ENCODE data around the gene USP21. TPM values are rescaled to one million over a fixed set of nuclear protein-coding genes. Genes with fewer than 3 reads are reported as not detected.

The USP21 gene
- polyA plus RNA-seq, 1 of the 3 experiments (the other 2 are of a cell fraction): 26.8 TPM

DNA sequence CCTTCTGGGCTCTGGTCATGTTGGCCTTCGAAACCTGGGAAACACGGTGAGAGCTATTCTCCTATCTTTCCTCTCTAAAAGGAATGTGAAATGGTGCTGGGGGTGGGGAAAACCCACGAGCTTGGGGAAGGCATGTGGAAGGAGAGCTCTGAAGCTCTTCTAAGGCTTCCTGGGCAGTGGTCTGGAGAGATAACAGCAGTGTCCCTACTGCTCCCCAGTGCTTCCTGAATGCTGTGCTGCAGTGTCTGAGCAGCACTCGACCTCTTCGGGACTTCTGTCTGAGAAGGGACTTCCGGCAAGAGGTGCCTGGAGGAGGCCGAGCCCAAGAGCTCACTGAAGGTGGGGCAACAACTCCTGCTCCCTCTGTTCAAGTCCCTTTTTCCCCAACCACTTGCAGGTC is 2.8 kb downstream of the USP21 start:
- CTCF ChIA-PET: interaction anchor here (0.8 kb wide), 1 partner anchor 9 kb away, joined by 3 read pairs; no protein-coding TSS in a partner anchor
- H3K36me3 ChIP-seq (replicated peaks in 1 of 2; ENCODE audit: control insufficient read depth in 1 of 2, insufficient read depth in 2 of 2, low read length in 1 of 2): peaks cover 12 to 61% of the 10 kb centered on the region in 2 experiments

More for the DNA sequence above, 2.8 kb downstream of the USP21 start:
- 71% methylated on average over 5 of the region's 7 CpGs for WGBS (ENCODE audit: low lambda C conversion rate)
- Histone ChIP-seq H3F3A (replicated peaks; ENCODE audit: insufficient read depth) (peaks cover 22% of the 10 kb centered on the region), H3K9me2 (no peaks in the 10 kb centered on the region), H2AFZ (ENCODE audit: low read depth) (no peak overlapping the region), H3K9ac (no peak overlapping the region), H3K27me3 (ENCODE audit: insufficient read depth) (no peaks in the 10 kb centered on the region), H3K79me2 (ENCODE audit: insufficient read depth) (peaks cover 20% of the 10 kb centered on the region), H3K4me3 (ENCODE audit: low read depth in 2 of 2, low read length in 1 of 2) (no peak overlapping the region), H3K4me2 (no peak overlapping the region), H3K27ac (ENCODE audit: low read depth in 2 of 2, low read length in 1 of 2) (no peak overlapping the region; a peak in 1 of 4 replicates), H4K20me1 (ENCODE audit: insufficient read depth) (no peaks in the 10 kb centered on the region), H3K9me3 (no peaks in the 10 kb centered on the region), H3K4me1 (ENCODE audit: control insufficient read depth in 1 of 2, insufficient read depth in 2 of 2, low read depth in 1 of 2, low read length in 1 of 2) (peaks cover 0 to 41% of the 10 kb centered on the region in 2 experiments; a peak in 2 of 4 replicates)
- no peak for DNase-seq
- TF ChIP-seq FOSL2 (IDR thresholded peaks at IDR 0.05; ENCODE audit: borderline replicate concordance, low read depth): no peak
- no peak for TF ChIP-seq JUND (IDR thresholded peaks at IDR 0.05)
- no peak for TF ChIP-seq CTCF (IDR thresholded peaks at IDR 0.05)
- no peak for TF ChIP-seq EZH2phosphoT487 (IDR thresholded peaks at IDR 0.05; ENCODE audit: borderline replicate concordance, low read depth)
- TF ChIP-seq NFIC (IDR thresholded peaks at IDR 0.05; ENCODE audit: borderline replicate concordance): no peak
- TF ChIP-seq CHD2 (IDR thresholded peaks at IDR 0.05; ENCODE audit: low read length, partially characterized antibody): no peak
- TF ChIP-seq RAD21 (IDR thresholded peaks at IDR 0.05; ENCODE audit: low read length): no peak
- TF ChIP-seq, protein P1, sequence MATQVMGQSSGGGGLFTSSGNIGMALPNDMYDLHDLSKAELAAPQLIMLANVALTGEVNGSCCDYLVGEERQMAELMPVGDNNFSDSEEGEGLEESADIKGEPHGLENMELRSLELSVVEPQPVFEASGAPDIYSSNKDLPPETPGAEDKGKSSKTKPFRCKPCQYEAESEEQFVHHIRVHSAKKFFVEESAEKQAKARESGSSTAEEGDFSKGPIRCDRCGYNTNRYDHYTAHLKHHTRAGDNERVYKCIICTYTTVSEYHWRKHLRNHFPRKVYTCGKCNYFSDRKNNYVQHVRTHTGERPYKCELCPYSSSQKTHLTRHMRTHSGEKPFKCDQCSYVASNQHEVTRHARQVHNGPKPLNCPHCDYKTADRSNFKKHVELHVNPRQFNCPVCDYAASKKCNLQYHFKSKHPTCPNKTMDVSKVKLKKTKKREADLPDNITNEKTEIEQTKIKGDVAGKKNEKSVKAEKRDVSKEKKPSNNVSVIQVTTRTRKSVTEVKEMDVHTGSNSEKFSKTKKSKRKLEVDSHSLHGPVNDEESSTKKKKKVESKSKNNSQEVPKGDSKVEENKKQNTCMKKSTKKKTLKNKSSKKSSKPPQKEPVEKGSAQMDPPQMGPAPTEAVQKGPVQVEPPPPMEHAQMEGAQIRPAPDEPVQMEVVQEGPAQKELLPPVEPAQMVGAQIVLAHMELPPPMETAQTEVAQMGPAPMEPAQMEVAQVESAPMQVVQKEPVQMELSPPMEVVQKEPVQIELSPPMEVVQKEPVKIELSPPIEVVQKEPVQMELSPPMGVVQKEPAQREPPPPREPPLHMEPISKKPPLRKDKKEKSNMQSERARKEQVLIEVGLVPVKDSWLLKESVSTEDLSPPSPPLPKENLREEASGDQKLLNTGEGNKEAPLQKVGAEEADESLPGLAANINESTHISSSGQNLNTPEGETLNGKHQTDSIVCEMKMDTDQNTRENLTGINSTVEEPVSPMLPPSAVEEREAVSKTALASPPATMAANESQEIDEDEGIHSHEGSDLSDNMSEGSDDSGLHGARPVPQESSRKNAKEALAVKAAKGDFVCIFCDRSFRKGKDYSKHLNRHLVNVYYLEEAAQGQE (IDR thresholded peaks at IDR 0.05; ENCODE audit: low read depth, low read length): no peak
- TF ChIP-seq, protein P2, sequence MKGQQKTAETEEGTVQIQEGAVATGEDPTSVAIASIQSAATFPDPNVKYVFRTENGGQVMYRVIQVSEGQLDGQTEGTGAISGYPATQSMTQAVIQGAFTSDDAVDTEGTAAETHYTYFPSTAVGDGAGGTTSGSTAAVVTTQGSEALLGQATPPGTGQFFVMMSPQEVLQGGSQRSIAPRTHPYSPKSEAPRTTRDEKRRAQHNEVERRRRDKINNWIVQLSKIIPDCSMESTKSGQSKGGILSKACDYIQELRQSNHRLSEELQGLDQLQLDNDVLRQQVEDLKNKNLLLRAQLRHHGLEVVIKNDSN (IDR thresholded peaks at IDR 0.05; ENCODE audit: borderline replicate concordance, low read depth): no peak
- TF ChIP-seq MEF2A (IDR thresholded peaks at IDR 0.05; ENCODE audit: borderline replicate concordance, low read depth): no peak
- TF ChIP-seq GATA2 (CRISPR knock-in tag; IDR thresholded peaks at IDR 0.05): no peak
- TF ChIP-seq, protein P3, sequence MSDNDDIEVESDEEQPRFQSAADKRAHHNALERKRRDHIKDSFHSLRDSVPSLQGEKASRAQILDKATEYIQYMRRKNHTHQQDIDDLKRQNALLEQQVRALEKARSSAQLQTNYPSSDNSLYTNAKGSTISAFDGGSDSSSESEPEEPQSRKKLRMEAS (IDR thresholded peaks at IDR 0.05; ENCODE audit: low read depth): no peak
- no peak for TF ChIP-seq YY1 (IDR thresholded peaks at IDR 0.05; ENCODE audit: low read depth)
- TF ChIP-seq, protein P4, sequence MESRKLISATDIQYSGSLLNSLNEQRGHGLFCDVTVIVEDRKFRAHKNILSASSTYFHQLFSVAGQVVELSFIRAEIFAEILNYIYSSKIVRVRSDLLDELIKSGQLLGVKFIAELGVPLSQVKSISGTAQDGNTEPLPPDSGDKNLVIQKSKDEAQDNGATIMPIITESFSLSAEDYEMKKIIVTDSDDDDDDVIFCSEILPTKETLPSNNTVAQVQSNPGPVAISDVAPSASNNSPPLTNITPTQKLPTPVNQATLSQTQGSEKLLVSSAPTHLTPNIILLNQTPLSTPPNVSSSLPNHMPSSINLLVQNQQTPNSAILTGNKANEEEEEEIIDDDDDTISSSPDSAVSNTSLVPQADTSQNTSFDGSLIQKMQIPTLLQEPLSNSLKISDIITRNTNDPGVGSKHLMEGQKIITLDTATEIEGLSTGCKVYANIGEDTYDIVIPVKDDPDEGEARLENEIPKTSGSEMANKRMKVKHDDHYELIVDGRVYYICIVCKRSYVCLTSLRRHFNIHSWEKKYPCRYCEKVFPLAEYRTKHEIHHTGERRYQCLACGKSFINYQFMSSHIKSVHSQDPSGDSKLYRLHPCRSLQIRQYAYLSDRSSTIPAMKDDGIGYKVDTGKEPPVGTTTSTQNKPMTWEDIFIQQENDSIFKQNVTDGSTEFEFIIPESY (IDR thresholded peaks at IDR 0.05; ENCODE audit: borderline replicate concordance, low read depth): no peak
- no peak for TF ChIP-seq FOXM1 (IDR thresholded peaks at IDR 0.05; ENCODE audit: low read depth)
- TF ChIP-seq TAF1 (IDR thresholded peaks at IDR 0.05; ENCODE audit: borderline replicate concordance, low read depth, low read length): no peak
- TF ChIP-seq GABPA (IDR thresholded peaks at IDR 0.05; ENCODE audit: low read depth): no peak
- POLR2A ChIA-PET: interaction anchor here (1.5 kb wide), 1 partner anchor 9 kb away, joined by 4 read pairs; no protein-coding TSS in a partner anchor

All from SK-N-SH (cell line).